Coronary artery (tissue), 2 donors: Measurements from ENCODE around the gene PNPLA7.

ENCODE experiments used
- DNase-seq: peaks from one replicate; pipeline ENCODE4 v3.0.0-alpha.2; 2017; ENCODE audit warnings: low spot score
- H3K27ac ChIP-seq, 2 donors: fragments of 200-600 bp; sonication (generic); one replicate each; pipeline ENCODE4 v1.5.1; 2016 to 2019
- H3K4me3 ChIP-seq: fragments of 200-600 bp; sonication (generic); 2 replicates; pipeline ENCODE4 v1.5.1; 2016; ENCODE audit warnings: mild to moderate bottlenecking, moderate library complexity
- TF ChIP-seq, protein P1 (sequence below): fragments of 200-600 bp; sonication (generic); IDR thresholded peaks from one replicate; pipeline ENCODE4 v1.5.1; 2019; ENCODE audit warnings: antibody characterized with exemption

PNPLA7 gene

DNA sequence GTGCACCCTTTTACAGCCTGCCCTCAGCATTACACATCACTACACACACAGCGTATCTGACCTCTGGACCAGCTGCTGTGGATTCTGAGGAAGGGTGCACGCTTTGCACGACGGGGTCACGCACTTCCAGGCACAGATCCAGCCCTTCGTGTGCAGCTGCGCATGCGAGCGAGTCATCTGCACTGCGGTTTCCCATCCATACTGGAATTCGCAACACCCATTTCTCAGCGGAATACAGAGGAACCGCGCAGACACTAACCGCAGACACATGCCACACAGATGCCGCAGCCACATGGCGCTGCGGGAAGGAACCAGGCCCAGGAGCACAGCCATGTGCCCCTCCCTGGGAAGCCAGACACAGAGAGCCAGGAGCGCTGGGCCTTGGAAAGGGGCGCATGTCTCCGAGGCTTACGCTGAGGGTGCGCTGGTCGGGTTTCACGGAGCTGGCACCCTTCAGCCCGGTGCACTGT lies 43.5 kb downstream of the PNPLA7 start:
- DNase-seq = no peak
- TF ChIP-seq, protein P1, sequence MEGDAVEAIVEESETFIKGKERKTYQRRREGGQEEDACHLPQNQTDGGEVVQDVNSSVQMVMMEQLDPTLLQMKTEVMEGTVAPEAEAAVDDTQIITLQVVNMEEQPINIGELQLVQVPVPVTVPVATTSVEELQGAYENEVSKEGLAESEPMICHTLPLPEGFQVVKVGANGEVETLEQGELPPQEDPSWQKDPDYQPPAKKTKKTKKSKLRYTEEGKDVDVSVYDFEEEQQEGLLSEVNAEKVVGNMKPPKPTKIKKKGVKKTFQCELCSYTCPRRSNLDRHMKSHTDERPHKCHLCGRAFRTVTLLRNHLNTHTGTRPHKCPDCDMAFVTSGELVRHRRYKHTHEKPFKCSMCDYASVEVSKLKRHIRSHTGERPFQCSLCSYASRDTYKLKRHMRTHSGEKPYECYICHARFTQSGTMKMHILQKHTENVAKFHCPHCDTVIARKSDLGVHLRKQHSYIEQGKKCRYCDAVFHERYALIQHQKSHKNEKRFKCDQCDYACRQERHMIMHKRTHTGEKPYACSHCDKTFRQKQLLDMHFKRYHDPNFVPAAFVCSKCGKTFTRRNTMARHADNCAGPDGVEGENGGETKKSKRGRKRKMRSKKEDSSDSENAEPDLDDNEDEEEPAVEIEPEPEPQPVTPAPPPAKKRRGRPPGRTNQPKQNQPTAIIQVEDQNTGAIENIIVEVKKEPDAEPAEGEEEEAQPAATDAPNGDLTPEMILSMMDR = no peak
- Histone ChIP-seq H3K27ac (no peak overlapping the region), H3K4me3 (no peak overlapping the region)

DNA sequence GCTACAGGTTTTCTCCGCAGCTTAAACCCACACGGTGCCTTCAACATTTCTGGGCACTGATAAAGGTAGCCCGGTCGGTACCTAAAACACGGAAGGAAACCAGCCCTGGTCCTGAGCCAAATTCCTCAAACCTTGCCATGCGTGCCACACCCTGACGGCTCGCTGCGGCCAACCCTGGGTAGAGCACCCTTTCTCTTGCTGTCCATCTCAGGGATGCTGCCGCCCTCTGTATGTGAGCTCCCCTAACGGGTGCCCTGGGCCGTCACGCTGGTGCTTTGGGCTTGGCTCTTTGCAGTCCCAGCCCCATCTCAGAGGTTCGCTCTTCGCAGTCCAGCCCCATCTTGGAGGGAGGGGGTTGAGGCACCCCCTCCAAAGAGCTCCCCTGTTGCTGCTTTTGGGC lies 43.9 kb downstream of the PNPLA7 start:
- no peak for DNase-seq
- no peak overlapping the region for H3K27ac ChIP-seq
- TF ChIP-seq, protein P1 = no peak
- no peak overlapping the region for H3K4me3 ChIP-seq

DNA sequence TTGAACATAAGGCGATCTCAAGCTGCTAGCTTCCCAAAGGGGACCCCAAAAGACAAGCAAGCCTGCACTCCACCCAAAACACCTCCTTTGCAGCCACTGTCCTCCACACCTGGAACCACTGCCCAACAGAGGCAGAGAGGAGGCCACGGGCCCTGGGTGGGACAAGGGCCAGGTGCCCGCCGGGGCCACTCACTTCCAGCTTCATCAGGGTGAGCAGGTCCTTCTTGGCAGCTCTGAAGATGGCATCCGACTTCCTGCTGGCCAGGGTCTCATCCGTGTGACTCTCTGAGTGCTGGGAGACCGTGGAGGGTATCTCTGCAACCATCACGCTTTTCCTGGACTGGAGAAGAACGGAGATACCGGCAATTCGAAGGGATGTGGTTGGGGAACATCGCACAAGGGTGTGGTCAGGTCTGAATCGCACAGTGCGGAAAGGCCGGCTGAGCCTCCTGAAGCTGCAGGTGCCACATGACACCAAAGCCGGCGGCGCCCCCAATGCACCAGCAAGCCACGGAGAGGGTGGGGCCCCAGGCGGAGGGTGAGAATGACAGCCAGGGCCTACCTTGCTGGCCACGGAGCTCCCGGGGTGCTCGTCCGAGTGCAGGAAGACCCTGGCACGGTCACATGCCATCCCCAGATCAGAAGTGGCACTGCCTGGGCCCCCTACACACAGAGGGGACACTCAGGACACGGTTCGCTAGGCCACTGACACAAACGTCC lies 44.6 kb downstream of the PNPLA7 start:
- Histone ChIP-seq H3K27ac (no peak overlapping the region), H3K4me3 (no peak overlapping the region)
- TF ChIP-seq, protein P1 = no peak
- no peak for DNase-seq

DNA sequence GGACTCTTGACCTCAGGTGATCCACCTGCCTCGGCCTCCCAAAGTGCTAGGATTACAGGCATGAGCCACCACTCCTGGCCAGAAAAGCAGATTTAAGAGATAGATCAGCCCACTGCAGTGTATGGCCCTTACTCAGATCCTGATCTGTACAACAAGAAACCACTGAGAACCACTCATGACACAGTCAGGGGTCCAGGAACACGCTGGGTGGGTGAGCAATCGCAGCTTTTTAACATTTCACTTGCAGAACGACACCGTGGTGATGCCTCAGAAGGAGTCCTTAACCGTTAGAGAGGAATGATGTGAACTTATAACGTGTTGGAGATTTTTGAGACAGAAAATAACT lies 45.8 kb downstream of the PNPLA7 start:
- Histone ChIP-seq H3K27ac (no peak overlapping the region), H3K4me3 (no peak overlapping the region)
- DNase-seq = no peak
- TF ChIP-seq, protein P1 = no peak

DNA sequence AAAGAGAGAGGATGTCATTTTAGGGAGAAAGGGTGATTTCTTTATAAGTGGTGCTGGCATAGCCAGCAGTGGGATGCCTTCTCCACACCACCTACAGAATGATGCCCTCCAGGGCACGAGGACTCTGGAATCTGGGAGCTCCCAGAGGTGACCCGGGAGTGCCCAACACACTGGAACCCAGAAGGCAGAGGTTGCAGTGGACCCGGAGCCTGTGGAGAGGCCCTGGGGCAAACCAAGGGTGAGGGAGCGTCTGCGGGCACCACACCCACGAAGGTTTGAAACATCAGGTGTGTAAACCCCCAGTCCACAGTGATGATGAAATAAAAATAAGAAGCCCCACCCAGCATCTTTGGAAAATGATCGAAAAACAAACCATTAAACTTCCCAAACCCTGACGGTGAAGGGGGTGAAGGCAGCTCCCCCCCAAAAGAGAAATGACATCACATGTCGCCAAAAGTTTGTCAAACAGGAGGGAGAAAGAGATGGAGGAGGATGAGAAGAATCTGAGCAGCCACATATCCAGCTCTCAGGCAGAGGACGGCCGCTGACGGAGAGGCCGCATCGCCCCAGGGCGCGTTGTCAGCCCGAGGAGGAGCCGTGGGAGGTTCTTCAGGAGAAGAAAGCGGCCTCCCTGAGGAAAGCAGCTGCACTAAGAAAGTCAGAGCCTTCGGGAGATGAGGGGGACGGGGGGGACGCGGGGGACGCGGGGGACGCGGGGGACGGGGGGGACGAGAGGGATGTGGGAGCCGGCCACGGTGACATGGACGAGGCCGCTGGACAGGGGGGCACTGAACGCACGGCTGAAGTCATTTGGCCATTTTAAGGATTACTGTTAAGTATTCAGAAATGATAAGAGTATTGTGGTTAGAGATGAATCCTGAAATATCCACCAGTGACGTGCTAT lies 47.9 kb downstream of the PNPLA7 start:
- DNase-seq = no peak
- no peak overlapping the region for H3K27ac ChIP-seq
- H3K4me3 ChIP-seq = no peak overlapping the region
- TF ChIP-seq, protein P1 = no peak

DNA sequence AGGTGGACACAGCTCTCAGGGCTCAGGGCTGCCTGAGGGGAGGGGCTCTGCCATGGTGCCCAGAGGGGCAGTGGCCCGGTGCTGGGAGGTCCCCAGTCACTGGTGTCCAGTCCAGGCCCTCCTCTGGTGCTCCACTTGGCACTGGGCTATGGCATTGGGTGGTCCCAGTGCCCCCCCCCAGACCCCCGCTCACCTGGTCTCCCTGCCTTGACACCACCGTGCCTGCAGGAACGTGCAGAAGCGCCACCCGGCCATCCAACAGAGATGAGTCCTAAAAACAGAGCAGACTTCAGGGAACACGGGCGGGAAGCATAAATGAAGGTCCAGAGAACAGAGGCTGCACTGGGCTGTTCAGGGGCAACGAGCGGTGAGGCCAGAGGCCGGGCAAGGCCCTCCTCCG lies 48.7 kb downstream of the PNPLA7 start:
- TF ChIP-seq, protein P1 = no peak
- no peak overlapping the region for H3K27ac ChIP-seq
- no peak overlapping the region for H3K4me3 ChIP-seq
- no peak for DNase-seq
